Stimulated activated CD4-positive, alpha-beta T cell treated with anti-CD3 and anti-CD28 coated beads, Interleukin-1b, Interleukin-23, amount 100 ng/mL, for 48 hours (primary cell): ENCODE results near the gene TFB2M.
"Not testable (repeated sequence)": the region's sequence is repeated elsewhere in the genome, so short reads cannot be mapped to it uniquely, and the experiment has no call there.

Experiments used
- DNase-seq: peaks from one replicate; pipeline ENCODE4 v3.0.0-alpha.2; 2020

The TFB2M gene, protein sequence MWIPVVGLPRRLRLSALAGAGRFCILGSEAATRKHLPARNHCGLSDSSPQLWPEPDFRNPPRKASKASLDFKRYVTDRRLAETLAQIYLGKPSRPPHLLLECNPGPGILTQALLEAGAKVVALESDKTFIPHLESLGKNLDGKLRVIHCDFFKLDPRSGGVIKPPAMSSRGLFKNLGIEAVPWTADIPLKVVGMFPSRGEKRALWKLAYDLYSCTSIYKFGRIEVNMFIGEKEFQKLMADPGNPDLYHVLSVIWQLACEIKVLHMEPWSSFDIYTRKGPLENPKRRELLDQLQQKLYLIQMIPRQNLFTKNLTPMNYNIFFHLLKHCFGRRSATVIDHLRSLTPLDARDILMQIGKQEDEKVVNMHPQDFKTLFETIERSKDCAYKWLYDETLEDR

DNA sequence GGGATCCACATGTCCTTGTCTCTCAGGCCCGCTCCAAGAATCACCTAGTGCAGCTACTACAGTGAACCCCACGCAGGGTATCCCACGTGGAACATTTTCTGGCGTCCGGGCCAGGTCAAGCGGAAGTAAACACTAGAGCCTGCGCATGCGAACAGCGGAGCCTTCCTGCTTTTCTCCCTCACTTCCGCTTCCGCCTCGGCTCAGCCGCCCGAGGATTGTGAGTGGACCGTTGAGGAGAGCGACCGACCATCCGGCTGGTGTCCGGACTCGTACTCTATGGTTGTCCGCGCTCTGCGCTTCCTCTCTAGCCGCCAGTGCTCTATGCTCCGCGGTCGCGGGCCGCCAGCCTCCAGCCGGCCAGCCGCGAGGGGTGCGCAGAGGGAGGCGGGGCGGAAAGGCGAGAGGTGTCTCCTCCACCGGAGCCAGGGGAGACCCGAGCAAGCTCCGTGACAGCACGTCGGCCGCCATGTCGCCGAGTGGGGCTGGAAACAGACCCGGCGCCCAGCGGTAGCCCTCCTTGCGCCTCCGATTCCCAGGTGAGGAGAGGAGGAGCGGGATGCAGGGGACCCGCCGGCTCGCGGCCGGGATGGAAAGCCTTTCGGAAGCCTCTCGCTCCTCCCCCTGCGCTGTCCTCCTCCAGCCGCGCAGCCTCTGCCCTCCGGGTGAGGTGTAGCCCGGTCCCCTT, at the start of gene TFB2M, which contains the start of gene CNST:
TSS of gene TFB2M (minus strand) at position 134 of the 685 bp plus-strand sequence. CDS start at position 11, 123 bp downstream.
TSS of gene CNST (plus strand) at position 329 of the 685 bp plus-strand sequence. CDS start 25,107 bp downstream, outside the sequence.
- peak; percentile 97 for DNase-seq

DNA sequence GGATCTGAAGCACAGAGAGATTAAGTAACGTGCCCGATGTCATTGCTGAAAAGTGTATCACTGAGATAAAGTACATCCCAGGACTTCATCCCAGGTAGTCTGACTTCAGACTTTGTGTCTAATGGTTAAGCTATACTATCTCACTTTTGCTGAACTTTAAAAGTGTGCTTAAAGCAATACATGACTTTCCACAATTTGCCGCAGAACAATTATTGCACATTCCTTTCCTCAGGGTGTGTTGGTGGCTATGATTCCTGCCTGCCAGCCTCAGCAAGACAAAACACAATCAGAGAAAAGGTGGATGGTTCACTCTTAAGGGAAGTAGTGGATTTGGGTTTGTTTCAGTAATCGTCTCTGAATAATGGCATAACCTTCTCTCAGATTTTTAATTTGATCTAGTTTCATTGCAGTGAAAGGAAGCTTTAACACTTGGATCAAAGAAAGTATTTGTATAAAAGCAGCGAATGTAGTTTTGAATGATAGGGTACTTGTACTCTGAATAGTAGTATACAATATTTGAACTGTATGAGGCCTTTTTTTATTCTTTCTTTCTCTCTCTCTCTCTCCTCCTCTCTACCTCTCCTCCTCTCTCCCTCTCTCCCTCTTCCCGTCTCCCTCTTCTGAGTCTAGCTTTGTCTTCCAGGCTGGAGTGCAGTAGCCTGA, 47.2 kb upstream of the TFB2M start:
- DNase-seq = no peak

DNA sequence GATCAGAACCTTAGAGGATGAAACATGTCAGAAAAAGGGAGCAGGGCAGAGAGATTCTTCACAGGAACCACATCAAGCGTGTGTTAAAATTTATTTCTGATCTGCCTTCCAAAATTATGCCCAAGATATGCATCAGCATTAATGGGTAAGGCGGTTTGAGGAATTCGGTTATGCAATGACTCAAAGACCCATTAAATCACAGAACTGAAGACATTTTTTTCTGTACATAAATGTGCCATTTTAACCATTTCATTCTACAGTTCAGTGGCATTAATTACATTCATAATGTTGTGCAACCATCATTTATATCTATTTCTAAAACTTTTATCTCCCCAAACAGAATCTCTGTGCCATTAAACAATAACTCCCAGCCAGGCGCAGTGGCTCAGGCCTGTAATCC, 43.6 kb upstream of the TFB2M start:
- no peak for DNase-seq

- DNase-seq = peak; percentile 44
These were observed 42.7 kb upstream of the TFB2M start for GRCh38 chr1:246608616-246609376.

GRCh38 chr1:246607462-246607861, 41.4 kb upstream of the TFB2M start:
- no peak for DNase-seq

DNA sequence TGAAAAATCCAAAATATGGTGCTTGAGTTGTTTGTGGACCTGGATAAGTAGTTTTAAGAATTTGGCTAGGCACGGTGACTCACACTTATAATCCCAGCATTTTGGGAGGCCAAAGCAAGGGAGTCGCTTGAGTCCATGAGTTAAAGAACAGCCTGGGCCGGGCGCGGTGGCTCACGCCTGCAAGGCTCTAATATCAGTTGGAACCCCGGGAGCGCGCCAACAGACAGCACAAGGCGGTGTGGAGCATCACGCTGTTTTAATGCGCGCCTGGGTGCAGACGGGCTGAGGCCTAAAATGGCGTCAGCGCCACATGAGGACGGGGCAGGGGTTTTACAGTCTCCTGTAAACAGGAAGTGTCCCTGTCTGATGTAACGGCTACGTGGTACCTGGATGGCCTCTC, 39.2 kb upstream of the TFB2M start:
- not testable (repeated sequence) for DNase-seq

DNA sequence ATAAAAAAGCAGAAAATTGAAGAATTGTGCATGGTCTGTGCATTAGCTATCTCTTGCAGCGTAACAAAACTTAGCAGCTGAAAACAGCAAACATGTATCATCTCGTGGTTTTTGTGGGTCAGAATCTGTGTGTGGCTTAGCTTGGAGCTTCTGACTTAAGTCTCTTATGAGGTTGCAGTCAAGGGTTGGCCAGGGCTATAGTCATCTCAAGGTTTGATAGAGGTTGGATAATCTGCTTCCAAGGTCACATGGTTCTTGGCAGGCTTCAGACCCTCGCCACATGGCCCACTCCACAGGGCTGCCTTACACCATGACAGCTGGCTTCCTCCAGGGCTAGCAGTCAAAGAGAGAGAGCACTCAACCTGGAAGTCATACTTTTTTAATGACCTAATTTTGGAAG, 36.1 kb upstream of the TFB2M start:
- peak; percentile 32 for DNase-seq

DNA sequence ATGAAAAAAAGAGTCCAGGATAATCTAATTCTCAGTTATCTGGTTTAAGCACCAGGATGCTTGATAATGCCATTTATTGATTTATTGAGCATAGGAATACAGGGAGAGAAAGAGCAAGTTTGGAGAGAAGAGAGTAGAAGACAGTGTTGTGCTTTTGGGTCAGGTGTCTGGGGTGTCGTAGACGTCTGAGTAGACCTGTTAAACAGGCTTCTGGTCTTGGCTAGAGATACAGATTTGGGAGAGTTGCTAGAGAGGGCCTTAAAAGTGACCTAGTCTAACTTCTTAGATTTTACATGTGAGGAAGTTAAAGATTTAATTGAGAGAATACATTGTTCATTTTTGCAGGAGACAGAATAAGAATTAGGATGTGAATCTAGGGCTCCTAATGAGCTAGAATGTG, 34.5 kb upstream of the TFB2M start:
- no peak for DNase-seq

DNA sequence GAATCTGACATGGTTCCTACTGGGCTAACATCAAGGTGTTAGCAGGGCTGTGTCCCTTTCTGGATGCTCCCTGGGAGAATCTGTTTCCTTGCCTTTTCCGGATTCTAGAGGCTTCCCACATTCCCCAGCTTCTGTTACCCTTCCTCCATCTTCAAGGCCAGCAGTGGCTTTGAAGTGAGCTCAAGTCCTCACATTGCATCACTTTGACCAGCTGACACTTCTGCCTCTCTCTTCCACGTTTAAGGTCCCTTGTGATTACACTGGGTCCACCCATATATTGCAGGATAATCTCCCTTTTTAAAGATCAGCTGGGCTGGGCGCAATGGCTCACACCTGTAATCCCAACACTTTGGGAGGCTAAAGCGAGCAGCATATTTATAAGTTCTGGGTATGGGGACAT, 33.3 kb upstream of the TFB2M start:
- no peak for DNase-seq

DNA sequence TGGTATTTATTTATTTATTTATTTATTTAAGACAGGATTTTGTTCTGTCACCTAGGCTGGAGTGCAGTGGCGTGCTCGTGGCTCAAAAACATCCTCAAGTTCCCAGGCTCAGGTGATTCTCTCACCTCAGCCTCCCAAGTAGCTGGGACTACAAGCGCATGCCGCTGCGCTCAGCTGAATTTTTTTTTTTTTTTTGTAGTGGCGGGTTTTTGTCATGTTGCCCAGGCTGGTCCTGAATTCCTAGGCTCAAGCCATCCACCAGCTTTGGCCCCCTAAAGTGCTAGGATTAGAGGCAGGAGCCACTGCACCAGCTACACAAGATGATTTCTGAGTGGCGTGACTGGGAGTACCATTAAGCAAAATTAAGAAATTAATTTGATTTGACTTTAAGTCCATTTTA, 31.9 kb upstream of the TFB2M start:
- no peak for DNase-seq

DNA sequence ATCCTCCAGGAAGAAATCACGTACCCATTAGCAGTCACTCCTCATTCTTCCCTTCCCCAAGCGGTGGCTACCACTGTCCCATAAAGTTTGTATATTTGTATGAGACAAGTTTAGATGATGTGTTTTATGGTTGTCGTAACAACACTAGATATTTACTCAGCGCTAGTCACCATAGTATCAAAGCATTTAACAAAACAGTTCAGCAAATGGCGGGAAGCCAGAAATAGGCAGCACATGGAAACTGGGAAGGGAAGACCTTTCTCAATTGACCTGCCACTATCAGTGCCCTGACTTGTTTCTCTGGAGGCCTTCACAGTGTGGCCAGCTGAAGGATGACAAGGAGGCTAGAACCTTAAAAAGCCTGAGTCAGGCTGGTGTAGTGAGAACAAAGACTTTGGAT, 31.3 kb upstream of the TFB2M start:
- no peak for DNase-seq

- DNase-seq = no peak
These were observed 29.1 kb upstream of the TFB2M start for GRCh38 chr1:246595146-246595545.

DNA sequence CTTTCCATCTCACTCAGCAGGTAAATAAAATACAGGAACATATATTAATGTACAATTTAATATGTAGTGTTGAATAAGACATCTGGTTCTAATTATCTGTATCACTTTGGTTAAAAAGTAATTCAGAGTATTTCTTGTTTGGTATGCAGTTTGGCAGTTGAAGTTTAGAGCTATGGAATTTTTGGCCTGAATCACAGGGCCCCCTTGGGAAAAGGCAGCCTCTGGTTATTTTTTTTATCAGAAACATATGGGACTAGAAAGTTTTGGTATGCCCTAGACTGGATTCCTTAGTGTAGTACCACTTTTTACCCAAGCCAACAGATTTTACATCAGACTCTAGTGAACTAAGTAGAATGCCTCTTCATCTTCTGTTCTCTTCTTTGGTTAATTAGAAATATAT, 26.6 kb upstream of the TFB2M start:
- DNase-seq = no peak

GRCh38 chr1:246591958-246592357, 25.9 kb upstream of the TFB2M start:
- no peak for DNase-seq

DNA sequence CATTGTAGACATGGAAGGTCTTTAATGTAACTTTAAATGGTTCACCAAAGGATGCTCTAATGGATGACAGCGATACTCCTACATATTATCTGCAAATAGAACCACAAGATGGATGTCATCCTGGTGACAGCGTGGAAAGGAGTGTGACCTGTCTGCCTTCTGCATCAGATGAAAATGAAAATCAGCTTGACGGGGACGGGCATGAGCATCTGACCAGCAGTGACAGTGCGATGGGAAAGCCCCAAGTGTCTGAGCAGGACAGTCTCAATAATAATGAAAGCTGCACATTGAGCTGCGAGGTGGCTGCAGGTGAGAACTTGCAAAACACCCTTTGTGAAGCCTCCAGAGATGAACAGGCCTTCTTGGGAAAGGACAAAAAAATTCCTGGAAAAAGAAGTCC, 25.4 kb upstream of the TFB2M start:
- no peak for DNase-seq

DNA sequence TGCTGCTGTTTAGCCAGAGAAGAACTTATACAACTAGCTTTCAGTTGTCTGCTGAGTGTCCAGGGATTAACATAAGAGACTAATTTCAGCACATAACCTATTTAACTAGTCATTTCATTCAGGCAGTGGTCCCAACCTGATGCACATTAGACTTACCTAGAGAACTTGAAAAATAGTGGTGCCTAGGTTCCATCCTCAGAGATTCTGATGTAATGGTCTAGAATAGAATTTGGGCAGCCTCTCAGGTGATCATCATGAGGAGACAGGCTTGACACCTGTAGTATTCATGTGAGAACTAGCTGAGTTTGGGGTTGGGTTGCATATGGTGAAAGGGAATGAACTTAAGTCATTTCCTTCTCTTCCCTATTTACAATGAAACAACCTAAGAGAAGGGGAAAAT, 25.0 kb upstream of the TFB2M start:
- no peak for DNase-seq

GRCh38 chr1:246589919-246590318, 23.9 kb upstream of the TFB2M start:
- DNase-seq = not testable (repeated sequence)

GRCh38 chr1:246588159-246588721, 22.2 kb upstream of the TFB2M start:
- DNase-seq = no peak

DNA sequence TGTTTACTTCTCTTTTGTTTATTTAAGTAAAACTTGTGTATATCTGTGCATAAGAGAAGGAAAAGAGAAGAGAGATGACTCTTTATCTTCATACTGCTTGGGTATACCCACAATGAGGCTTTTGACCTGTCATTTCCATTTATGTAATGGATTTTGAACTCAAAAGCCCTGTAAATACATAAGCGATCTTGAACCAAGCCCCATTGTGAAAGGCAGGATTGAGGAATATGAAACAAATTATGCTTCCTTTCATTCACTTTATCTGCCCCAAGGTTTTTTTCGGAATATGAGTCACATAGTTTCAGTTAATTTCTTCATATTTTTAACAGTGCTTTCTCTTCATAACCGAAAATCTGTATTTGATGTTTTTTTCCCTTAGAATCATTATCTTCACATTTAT, 21.5 kb upstream of the TFB2M start:
- DNase-seq = no peak

DNA sequence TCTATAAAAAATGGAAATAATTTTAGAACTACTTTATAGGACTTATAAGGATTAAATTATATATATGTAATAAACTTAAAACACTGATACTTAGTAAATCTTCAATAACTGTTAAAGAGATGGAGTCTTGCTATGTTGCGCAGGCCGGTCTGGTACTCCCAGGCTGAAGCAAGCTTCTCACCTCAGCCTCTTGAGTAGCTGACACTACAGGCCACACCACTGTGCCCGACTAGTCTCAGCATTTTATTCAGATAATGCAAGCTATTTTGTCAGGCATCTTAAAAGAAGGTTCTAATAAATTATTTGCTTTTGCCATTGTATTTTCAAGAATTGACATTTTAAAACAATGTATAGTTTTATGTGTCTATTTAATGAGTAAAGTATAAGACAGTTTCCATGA, 21.0 kb upstream of the TFB2M start:
- no peak for DNase-seq

GRCh38 chr1:246583448-246584185, 17.6 kb upstream of the TFB2M start:
- no peak for DNase-seq

- DNase-seq = no peak
These were observed 17.0 kb upstream of the TFB2M start for GRCh38 chr1:246583056-246583440.
